Stimulated activated CD8-positive, alpha-beta memory T cell treated with anti-CD3 and anti-CD28 coated beads, Interleukin-15, amount 100 ng/mL, for 48 hours (primary cell): ENCODE data around the gene SLAMF7.

Experiments
- DNase-seq, 2 donors: peaks; one replicate each; pipeline ENCODE4 v3.0.0-alpha.2; 2020; ENCODE audit warnings: low read depth in 2 of 2

The SLAMF7 gene

DNA sequence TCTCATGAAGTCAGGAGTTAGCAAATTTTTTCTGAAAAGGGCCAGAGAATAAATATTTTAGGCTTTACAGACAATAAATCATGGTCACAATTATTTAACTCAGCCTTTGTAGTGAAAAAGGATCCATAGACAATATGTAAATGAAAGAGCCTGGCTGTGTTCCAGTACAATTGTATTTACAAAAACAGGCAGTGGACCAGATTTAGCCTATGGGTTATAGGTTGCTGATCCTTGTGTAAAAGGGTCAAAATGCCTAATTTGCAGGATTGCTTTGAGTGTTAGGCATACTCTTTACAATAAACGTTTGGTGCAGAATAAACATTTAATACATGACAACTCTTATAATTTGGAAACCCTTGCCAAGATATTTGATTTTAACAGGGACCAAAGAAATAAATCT lies 6.5 kb downstream of the SLAMF7 start:
- DNase-seq = no peak

DNA sequence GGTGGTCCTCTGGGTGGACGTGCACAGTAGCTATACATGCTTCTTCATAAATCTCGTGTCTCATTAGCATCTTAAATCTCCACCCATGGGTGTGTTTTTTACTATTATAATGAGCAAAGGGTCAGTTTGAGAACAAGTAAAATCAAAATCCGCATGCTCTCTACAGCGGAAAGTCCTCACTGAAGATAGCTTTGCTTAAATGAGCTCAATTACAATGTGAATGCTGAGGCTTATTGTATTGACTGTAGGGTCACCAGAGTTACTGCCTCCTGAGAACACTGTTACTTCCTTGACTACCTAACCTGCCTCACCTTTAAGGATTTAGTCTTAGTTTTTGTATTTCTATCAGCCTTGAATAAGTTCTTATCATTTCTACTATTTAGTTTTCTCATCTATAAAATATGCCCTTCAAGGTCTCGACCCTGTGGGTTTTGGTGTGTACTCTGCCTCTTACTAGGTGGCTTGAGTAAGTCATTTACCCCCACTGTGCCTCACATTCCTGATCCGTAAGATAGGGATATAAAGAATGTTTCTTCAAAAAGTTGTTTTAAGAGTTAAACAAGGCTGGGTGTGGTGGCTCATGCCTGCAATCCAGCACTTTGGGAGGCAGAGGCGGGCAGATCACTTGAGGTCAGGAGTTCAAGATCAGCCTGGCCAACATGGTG lies 7.9 kb downstream of the SLAMF7 start:
- no peak for DNase-seq

GRCh38 chr1:160747717-160748116 lies 8.7 kb downstream of the SLAMF7 start:
- DNase-seq = no peak

GRCh38 chr1:160748181-160748877 lies 9.3 kb downstream of the SLAMF7 start:
- DNase-seq = no peak

GRCh38 chr1:160748878-160749269 lies 9.8 kb downstream of the SLAMF7 start:
- no peak for DNase-seq

GRCh38 chr1:160750608-160751007 lies 11.6 kb downstream of the SLAMF7 start:
- no peak for DNase-seq

- no peak for DNase-seq
Measured at GRCh38 chr1:160752406-160752805, 13.4 kb downstream of the SLAMF7 start.

DNA sequence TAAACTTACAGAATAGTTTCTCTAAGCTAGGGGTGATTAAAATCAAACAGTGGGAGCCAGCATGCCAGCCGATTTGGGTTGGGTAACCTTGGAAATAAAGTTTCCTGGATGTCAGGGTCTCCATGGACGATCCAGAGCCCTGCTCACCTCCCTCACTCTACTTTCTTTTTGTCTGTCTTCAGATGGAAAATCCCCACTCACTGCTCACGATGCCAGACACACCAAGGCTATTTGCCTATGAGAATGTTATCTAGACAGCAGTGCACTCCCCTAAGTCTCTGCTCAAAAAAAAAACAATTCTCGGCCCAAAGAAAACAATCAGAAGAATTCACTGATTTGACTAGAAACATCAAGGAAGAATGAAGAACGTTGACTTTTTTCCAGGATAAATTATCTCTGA lies 13.9 kb downstream of the SLAMF7 start:
- no peak for DNase-seq

DNA sequence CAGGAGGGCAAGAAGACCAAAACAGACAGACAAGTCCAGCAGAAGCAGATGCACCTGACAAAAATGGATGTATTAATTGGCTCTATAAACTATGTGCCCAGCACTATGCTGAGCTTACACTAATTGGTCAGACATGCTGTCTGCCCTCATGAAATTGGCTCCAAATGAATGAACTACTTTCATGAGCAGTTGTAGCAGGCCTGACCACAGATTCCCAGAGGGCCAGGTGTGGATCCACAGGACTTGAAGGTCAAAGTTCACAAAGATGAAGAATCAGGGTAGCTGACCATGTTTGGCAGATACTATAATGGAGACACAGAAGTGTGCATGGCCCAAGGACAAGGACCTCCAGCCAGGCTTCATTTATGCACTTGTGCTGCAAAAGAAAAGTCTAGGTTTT lies 14.5 kb downstream of the SLAMF7 start:
- no peak for DNase-seq

DNA sequence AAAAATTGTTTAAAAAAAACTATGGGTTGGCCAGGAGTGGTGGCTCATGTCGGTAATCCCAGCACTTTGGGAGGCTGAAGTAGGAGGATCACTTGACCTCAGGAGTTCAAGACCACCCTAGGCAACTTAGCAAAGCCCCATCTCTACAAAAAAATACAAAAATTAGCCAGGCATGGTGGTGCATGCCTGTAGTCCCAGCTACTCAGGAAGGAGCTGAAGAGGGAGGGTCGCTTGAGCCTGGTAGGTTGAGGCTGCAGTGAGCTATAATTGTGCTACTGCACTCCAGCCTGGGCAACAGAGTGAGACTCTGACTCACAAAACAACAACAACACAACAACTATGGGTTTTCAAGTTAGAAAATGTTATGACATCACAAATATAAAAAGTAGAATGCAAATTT lies 16.4 kb downstream of the SLAMF7 start:
- DNase-seq = no peak

DNA sequence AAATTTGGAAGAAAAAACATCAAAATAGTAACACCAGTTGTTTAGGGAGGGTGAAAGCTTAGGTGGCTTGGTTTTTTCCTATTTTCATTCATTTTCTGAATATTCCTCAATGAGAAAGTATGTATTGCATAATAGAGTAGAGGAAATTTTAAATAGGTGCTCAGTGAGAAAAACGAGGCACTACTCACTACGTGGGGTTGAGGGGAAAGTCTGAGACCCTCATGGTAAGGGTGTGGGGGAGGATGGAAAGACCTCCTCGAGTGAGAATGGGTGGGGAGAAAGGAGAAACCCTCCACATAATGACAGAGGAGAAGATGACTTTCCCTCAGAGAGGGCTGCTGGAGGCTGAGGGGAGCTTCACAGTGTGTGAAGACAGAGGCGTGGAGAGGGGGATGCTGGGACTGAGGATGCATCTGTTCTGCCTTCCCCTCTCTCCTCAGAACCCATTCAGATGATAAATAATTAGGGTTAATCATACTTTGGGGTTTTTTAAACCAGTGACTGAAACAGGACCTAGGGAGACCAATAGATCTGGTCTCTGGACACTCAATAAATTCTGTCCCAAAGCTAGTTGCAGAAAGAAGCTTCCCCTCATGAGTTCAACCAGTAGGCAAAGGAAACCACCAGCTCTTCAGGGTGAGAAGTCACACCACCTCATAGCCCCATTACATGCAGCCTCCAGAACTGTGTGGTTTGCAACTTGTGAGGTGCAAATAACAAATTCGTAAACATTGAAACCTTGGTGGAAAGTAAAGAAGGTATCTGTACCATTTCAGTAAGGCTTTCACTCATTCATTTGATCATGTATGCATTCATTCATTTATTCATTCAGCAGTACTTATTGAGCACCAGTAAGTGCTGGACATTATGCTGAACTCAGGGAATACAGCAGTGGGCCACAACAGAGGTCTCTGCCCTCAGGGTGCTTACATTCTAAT lies 17.1 kb downstream of the SLAMF7 start:
- no peak for DNase-seq

GRCh38 chr1:160756849-160757201 lies 17.8 kb downstream of the SLAMF7 start:
- no peak for DNase-seq

DNA sequence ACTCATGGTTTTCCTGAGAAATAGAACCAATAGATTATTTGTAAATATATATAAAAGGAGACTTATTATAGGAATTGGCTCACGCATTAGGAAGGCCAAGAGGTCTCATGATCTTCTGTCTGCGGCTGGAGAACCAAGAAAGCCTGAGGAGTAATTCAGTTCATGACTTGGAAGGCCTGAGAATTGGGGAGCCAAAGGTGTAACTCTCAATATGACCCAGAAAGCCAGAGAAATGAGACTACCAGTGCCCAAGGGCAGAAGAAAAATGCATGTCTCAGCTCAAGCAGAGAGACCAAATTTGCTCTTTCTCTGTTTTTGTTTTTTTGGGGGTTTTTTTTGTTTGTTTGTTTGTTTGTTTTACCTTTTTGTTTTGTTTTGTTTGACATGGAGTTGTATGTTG lies 19.5 kb downstream of the SLAMF7 start:
- DNase-seq = no peak

- DNase-seq = no peak
Measured at GRCh38 chr1:160759740-160760139, 20.7 kb downstream of the SLAMF7 start.

GRCh38 chr1:160761046-160761445 lies 22.0 kb downstream of the SLAMF7 start:
- no peak for DNase-seq

DNA sequence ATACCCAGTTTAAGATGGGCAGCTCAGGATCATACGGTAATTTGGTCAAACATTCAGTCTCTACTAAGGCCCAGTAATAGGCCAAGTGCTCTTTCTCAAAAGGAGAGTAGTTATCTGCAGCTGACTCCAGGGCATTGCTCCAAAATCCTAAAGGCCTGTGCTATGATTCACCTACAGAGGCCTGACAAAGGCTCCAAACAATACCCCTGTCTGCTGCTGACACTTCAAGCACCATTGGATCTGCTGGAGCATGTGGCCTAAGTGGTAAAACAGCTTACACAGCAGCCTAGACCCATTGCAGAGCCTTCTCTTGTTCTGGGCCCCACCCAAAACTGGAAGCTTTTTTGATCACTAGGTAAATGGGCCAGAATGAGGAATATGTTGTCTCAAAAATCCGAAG lies 22.8 kb downstream of the SLAMF7 start:
- DNase-seq = no peak

DNA sequence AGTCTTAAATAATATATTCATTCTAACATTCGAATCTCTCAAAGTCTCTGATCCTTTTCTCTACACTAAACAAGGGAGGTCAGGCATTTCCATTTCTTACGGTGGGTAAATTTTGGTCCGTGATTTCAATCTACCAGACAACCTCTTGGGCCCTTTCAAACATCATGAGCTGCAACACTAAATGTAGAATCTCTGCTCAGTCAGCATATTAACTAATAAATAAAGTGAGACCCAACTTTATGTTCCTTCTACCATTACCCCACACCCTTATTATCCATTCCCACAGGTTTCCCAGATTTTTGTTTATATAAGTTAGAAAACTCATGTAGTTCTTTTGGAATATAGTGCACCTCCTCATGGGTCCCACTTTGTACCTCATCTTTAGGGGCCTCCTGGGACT lies 24.9 kb downstream of the SLAMF7 start:
- no peak for DNase-seq

- no peak for DNase-seq
Measured at GRCh38 chr1:160767395-160768294, 28.6 kb downstream of the SLAMF7 start.

- DNase-seq = peak; percentile 71 to 74
Measured at GRCh38 chr1:160768295-160768657, 29.2 kb downstream of the SLAMF7 start.

GRCh38 chr1:160772331-160772730 lies 33.3 kb downstream of the SLAMF7 start:
- no peak for DNase-seq

DNA sequence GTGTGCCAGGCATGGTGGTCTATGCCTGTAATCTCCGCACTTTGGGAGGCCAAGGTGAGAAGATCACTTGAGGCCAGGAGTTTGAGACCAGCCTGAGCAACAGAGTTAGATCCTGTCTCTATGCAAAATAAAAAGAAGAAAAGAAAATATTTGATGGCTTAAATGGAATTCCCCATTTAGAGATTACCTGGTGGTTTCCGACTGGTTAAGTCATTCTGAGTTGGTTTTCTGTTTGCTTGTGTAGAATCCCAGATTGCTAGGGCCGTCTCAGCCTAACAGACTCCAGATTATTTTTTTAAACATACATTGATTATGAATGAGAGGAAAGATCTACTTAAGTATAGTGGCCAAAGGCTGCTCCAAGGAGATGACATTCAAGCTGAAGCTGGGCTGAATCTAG lies 34.0 kb downstream of the SLAMF7 start:
- DNase-seq = no peak
